GM12865 (cell line): Measurements from ENCODE around the gene SGTA.

Experiments
- DNase-seq: peaks from one replicate; pipeline ENCODE4 v3.0.0; 2010; ENCODE audit warnings: low read depth
- H3K4me3 ChIP-seq: 2 replicates; pipeline ENCODE4 v1.5.1; 2011; ENCODE audit warnings: mild to moderate bottlenecking, low read depth, low read length, control low read depth
- TF ChIP-seq, protein P1 (sequence below): IDR thresholded peaks from 2 replicates; pipeline ENCODE4 v1.5.1; 2011; ENCODE audit warnings: low read length, control low read depth, low read depth, inconsistent platforms; ENCODE audit not compliant: insufficient read depth; ENCODE audit errors: missing control alignments

Gene SGTA

DNA sequence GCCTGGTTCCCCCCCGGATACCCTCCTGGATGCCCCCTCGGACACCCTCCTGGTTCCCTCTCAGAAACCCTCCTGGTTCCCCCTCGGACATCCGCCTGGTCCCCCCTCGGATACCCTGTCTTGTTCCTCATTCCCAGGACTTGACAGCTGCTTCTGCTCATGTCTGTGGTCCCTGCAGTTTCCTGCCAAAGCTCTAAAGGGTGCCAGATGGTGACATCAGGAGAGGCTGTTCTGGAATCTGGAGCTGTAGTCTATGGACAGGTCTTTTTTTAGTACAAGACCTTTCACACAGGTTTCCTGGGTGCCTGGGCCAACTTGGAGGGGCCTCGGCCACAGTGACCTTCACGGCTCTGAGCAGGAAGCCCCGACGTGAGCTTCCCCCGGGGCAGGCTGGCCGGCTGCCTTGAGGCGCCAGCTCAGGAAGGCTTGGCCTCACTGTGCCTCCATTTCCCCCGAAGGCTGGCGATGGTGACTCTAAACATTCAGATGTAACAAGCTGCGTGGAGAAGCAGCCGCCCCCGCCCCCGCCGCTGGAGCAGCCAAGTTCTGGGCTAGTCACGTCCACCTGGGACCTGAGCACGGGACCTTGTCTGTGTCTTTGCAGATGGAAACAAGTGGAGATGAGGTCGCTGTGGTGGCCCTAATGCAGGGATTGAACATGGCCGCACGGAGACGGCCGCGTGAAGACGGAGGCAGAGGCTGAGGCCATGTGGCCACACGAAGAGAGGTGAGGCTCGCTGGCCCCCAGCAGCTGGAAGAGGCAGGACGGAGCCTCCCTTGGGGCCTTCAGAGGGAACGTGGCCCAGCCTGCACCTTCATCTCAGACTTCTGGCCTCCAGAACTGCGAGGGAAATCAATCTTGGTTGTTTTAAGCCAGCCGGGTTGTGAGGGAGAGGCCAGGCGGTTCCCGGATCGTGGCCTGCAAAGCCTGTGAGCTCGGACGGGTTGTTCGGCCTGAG lies 12.7 kb downstream of the SGTA start:
- H3K4me3 ChIP-seq = no peak overlapping the region
- TF ChIP-seq, protein P1, sequence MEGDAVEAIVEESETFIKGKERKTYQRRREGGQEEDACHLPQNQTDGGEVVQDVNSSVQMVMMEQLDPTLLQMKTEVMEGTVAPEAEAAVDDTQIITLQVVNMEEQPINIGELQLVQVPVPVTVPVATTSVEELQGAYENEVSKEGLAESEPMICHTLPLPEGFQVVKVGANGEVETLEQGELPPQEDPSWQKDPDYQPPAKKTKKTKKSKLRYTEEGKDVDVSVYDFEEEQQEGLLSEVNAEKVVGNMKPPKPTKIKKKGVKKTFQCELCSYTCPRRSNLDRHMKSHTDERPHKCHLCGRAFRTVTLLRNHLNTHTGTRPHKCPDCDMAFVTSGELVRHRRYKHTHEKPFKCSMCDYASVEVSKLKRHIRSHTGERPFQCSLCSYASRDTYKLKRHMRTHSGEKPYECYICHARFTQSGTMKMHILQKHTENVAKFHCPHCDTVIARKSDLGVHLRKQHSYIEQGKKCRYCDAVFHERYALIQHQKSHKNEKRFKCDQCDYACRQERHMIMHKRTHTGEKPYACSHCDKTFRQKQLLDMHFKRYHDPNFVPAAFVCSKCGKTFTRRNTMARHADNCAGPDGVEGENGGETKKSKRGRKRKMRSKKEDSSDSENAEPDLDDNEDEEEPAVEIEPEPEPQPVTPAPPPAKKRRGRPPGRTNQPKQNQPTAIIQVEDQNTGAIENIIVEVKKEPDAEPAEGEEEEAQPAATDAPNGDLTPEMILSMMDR = no peak
- DNase-seq = no peak

DNA sequence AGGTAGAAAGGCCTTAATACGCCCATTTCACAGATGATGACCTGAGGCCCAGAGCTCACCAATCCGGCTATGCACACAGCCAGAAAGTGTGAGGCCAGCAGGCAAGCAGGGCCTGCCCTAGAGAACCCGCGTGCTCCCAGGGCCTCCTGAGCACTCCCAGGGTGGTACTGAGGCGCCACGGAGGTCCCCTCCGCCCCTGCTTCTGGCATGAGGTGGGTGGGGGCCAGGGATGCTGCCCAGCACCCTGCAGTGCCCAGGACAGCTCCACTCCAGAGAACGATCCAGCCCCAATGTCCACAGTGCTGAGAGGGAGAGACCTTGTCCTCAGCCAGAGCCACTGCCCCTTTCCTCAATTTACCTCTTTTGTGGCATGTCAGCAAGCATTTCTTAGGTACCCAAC lies 13.9 kb downstream of the SGTA start:
- no peak for DNase-seq
- no peak overlapping the region for H3K4me3 ChIP-seq
- TF ChIP-seq, protein P1 = no peak

DNA sequence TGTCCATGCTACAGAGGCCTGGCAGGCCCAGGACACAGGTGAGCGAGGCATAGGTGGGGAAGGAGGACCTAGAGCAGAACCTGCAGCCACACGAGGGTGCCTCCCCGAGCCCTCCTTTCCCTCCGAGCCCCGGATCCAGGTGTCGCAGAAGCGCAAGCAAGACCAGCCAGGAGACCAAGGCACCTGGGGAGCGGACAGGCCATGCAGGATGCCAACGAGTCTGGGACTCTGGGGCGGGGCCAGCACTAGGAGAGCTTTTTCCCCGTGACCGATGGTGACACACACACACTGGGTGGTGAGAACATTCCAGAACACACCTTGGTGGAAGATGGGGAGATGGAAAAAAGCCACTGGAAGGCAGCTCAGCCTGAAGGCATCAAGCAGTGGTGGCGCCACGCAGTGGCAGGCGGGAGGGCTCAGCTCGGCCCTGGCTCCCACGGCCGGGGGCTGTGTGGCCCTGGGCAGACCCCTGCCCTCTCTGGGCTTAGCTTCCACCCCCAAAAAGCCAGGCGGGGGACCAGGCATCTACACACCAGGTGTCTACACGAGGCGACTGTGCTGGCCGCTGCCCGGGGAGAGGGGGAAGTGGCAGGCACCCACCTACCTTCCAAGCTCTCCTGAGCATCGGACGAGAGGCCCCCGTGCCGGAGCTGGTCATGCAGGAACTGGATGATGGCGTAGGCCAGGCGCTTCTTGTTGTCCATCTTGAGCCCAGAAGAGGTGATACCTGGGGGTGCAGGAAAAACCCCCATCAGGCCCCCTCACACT lies 14.5 kb downstream of the SGTA start:
- no peak overlapping the region for H3K4me3 ChIP-seq
- TF ChIP-seq, protein P1 = no peak
- no peak for DNase-seq

DNA sequence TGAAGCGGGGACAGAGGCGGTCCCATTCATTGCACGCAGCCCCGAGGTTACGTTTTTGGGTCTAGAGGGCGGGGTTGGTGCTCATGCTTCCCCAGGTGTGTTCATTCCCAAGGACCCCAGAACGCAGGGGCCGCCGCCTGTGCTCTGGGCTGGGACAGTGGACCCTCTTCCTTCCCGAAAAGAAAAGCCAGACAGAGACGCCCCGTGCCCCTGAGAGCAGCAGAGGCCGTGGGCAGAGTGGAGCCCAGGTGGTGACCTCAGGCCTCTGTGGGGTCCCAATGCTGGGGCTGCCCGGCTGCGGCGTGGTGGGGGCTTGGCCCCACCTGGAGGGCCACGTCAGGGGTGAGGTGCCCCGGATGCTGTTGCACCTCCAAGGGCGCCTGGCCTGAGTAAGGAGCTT lies 15.4 kb downstream of the SGTA start:
- no peak overlapping the region for H3K4me3 ChIP-seq
- TF ChIP-seq, protein P1 = no peak
- no peak for DNase-seq

DNA sequence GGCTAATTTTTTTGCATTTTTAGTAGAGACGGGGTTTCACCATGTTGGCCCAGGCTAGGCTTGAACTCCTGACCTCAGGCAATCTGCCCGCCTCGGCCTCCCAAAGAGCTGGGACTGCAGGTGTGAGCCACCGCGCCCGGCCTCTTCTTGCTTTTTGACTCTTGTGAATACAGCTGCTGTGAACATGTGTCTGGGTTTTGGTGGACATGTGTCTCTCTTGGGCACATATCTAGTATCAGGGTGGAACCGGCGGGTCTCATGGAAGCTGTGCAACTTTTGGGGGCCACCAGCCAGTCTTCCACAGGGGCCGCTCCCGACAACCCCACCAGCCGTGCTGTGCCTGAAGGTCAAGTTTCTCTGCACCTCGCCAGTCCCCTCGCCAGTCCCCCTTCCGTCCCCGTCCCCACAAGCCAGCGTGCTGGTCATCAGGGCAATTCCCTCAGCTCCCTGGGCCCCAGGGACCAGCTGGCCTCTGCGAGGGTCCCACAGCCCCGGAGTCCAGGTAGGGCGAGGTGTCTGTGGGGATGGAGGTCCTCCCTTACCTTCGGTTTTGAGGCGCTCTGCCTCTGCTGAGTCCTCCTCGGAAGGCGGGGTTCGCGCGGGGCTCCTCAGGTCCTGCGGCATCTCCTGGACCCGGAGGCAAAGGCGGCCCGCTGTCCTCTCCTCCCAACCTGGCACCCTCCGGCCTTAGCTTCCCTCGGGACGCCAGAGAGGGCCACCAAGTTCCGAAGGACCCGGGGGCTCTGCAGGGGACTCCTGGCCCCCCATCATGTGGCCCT lies 16.3 kb downstream of the SGTA start:
- TF ChIP-seq, protein P1 = no peak
- no peak overlapping the region for H3K4me3 ChIP-seq
- DNase-seq = no peak

DNA sequence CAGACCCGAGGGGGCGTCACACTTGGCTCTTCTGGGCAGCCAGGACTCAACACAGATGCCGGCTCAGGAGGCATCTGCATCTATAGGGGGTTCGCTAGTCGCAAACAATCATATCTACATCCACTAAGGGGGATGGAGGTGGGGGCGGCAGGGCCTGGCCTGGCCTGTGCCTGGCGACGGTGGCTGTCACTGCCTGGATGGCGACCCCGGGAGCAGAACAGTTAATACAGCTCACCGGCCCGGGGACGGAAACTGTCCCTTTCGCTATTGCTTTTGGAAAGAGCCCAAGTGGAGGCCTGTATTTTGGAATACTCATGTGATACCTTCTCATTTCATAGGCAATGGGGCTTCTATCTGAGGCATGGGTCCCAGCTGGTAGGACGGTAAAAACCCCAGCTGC lies 17.7 kb downstream of the SGTA start:
- H3K4me3 ChIP-seq = no peak overlapping the region
- DNase-seq = no peak
- TF ChIP-seq, protein P1 = no peak
